Fibroblast of lung (primary cell): ENCODE results near the gene NBPF1.
"Not testable (repeated sequence)": the region's sequence is repeated elsewhere in the genome, so short reads cannot be mapped to it uniquely, and the experiment has no call there.

Experiments
- EZH2 ChIP-seq: IDR thresholded peaks from 2 replicates; pipeline ENCODE4 v1.5.1; 2012; ENCODE audit warnings: low read length, control low read depth, mild to moderate bottlenecking; ENCODE audit errors: missing control alignments
- TF ChIP-seq, protein P1 (sequence below), 2 donors: IDR thresholded peaks in 1 of 2; conservative IDR thresholded peaks in 1 of 2; 1 replicate in 1 of 2; 2 replicates in 1 of 2; pipeline ENCODE4 v1.5.1; 2011 to 2012; ENCODE audit warnings: low read length in 2 of 2, control low read depth in 1 of 2, inconsistent platforms in 1 of 2, low read depth in 1 of 2, mild to moderate bottlenecking in 1 of 2

- TF ChIP-seq, protein P1, sequence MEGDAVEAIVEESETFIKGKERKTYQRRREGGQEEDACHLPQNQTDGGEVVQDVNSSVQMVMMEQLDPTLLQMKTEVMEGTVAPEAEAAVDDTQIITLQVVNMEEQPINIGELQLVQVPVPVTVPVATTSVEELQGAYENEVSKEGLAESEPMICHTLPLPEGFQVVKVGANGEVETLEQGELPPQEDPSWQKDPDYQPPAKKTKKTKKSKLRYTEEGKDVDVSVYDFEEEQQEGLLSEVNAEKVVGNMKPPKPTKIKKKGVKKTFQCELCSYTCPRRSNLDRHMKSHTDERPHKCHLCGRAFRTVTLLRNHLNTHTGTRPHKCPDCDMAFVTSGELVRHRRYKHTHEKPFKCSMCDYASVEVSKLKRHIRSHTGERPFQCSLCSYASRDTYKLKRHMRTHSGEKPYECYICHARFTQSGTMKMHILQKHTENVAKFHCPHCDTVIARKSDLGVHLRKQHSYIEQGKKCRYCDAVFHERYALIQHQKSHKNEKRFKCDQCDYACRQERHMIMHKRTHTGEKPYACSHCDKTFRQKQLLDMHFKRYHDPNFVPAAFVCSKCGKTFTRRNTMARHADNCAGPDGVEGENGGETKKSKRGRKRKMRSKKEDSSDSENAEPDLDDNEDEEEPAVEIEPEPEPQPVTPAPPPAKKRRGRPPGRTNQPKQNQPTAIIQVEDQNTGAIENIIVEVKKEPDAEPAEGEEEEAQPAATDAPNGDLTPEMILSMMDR (conservative IDR thresholded peaks at IDR 0.05 in 1 of 2, IDR thresholded peaks at IDR 0.05 in 1 of 2; ENCODE audit: low read depth in 1 of 2, low read length in 2 of 2) = not testable (repeated sequence)
- TF ChIP-seq EZH2 = not testable (repeated sequence)
Measured at GRCh38 chr1:16559688-16560087, 53.7 kb downstream of the NBPF1 start.
